Measurements from ENCODE around the gene NUDT8. TPM values are rescaled to one million over a fixed set of nuclear protein-coding genes. Genes with fewer than 3 reads are reported as not detected.

Gene NUDT8
- total RNA-seq, 4 donors from 2014 or later, result 1.9 to 4.8 (median 3.5) TPM

- Histone ChIP-seq H3K4me3 (peak overlapping the region; percentile 76 to 98 (median 94)), H3K4me1 (peaks cover 13 to 36% (median 25%) of the 10 kb centered on the region in 4 donors), H3K27ac (replicated peaks in 1 of 4) (peak overlapping the region; percentile 97 to 100 (median 98)), H3K36me3 (peaks cover 5 to 48% (median 41%) of the 10 kb centered on the region in 4 donors), H3K27me3 (no peaks in the 10 kb centered on the region), H3K9me3 (no peaks in the 10 kb centered on the region)
- WGBS, result 27% methylated on average over 21 of the region's 33 CpGs
- DNase-seq (ENCODE audit: extremely low spot score), result peak; percentile 94
- peak in 1 of 2 donors; percentile 36 for TF ChIP-seq POLR2AphosphoS5 (IDR thresholded peaks at IDR 0.05)
- TF ChIP-seq POLR2A (IDR thresholded peaks at IDR 0.05; ENCODE audit: low read depth), result no peak
- intact Hi-C loops (cut with DNase I), result no loop called here
These were observed 45.4 kb downstream of the NUDT8 start for GRCh38 chr11:67584205-67584880.

DNA sequence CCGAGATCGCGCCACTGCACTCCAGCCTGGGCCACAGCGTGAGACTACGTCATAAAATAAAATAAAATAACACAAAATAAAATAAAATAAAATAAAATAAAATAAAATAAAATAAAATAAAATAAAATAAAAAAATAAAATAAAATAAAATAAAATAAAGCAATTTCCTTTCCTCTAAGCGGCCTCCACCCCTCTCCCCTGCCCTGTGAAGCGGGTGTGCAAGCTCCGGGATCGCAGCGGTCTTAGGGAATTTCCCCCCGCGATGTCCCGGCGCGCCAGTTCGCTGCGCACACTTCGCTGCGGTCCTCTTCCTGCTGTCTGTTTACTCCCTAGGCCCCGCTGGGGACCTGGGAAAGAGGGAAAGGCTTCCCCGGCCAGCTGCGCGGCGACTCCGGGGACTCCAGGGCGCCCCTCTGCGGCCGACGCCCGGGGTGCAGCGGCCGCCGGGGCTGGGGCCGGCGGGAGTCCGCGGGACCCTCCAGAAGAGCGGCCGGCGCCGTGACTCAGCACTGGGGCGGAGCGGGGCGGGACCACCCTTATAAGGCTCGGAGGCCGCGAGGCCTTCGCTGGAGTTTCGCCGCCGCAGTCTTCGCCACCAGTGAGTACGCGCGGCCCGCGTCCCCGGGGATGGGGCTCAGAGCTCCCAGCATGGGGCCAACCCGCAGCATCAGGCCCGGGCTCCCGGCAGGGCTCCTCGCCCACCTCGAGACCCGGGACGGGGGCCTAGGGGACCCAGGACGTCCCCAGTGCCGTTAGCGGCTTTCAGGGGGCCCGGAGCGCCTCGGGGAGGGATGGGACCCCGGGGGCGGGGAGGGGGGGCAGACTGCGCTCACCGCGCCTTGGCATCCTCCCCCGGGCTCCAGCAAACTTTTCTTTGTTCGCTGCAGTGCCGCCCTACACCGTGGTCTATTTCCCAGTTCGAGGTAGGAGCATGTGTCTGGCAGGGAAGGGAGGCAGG lies 46.2 kb downstream of the NUDT8 start, which contains the start of gene GSTP1:
GSTP1 (plus strand) TSS at position 566 of the 958 bp plus-strand sequence; CDS start at position 598, 32 bp downstream.
- peak within 1 kb of the TSS; percentile 76 to 98 (median 94) for H3K4me3 ChIP-seq
- TF ChIP-seq CTCF (IDR thresholded peaks at IDR 0.05) (peak; percentile 81 to 93 (median 82)), EP300 (IDR thresholded peaks at IDR 0.05) (no peak), POLR2A (IDR thresholded peaks at IDR 0.05; ENCODE audit: low read depth) (peak; percentile 73), POLR2AphosphoS5 (IDR thresholded peaks at IDR 0.05) (peak; percentile 91 to 98)
- WGBS, result 3% methylated on average over 63 of the region's 81 CpGs
- peaks cover 13 to 36% (median 25%) of the 10 kb centered on the region in 4 donors for H3K4me1 ChIP-seq
- intact Hi-C loops (cut with DNase I), result no loop called here
- peak; percentile 96 for DNase-seq (ENCODE audit: extremely low spot score)
- no peaks in the 10 kb centered on the region for H3K9me3 ChIP-seq
- H3K27me3 ChIP-seq, result peaks cover 0 to under 1% (median 0%) of the 10 kb centered on the region in 4 donors
- H3K27ac ChIP-seq (replicated peaks in 1 of 4), result peak within 1 kb of the TSS; percentile 97 to 100 (median 98)
- peaks cover 5 to 40% (median 36%) of the 10 kb centered on the region in 4 donors for H3K36me3 ChIP-seq

- Histone ChIP-seq H3K27ac (replicated peaks in 1 of 4) (no peak overlapping the region), H3K9me3 (no peaks in the 10 kb centered on the region), H3K4me3 (no peak overlapping the region), H3K27me3 (peaks cover 0 to 16% (median 0%) of the 10 kb centered on the region in 4 donors), H3K36me3 (peaks cover 5 to 25% (median 22%) of the 10 kb centered on the region in 4 donors), H3K4me1 (peaks cover 13 to 36% (median 25%) of the 10 kb centered on the region in 4 donors)
- DNase-seq (ENCODE audit: extremely low spot score), result no peak
- TF ChIP-seq EP300 (IDR thresholded peaks at IDR 0.05), result no peak
- no peak for TF ChIP-seq CTCF (IDR thresholded peaks at IDR 0.05)
- TF ChIP-seq POLR2AphosphoS5 (IDR thresholded peaks at IDR 0.05), result no peak
- WGBS, result 70% methylated on average over 4 of the region's 4 CpGs
- intact Hi-C loops (cut with DNase I), result no loop called here
These were observed 47.7 kb downstream of the NUDT8 start for GRCh38 chr11:67582011-67582410.

- intact Hi-C loops (cut with DNase I), result no loop called here
- H3K4me1 ChIP-seq, result peaks cover 13 to 34% (median 25%) of the 10 kb centered on the region in 4 donors
- peaks cover 5 to 19% (median 17%) of the 10 kb centered on the region in 4 donors for H3K36me3 ChIP-seq
- no peak overlapping the region for H3K27ac ChIP-seq (replicated peaks in 1 of 4)
- H3K27me3 ChIP-seq, result peaks cover 0 to 21% (median 0%) of the 10 kb centered on the region in 4 donors
- no peak overlapping the region for H3K4me3 ChIP-seq
- H3K9me3 ChIP-seq, result no peaks in the 10 kb centered on the region
- WGBS, result 56% methylated on average over 11 of the region's 11 CpGs
- no peak for TF ChIP-seq CTCF (IDR thresholded peaks at IDR 0.05)
- no peak for TF ChIP-seq POLR2A (IDR thresholded peaks at IDR 0.05; ENCODE audit: low read depth)
- no peak for TF ChIP-seq EP300 (IDR thresholded peaks at IDR 0.05)
- TF ChIP-seq POLR2AphosphoS5 (IDR thresholded peaks at IDR 0.05), result no peak
- no peak for DNase-seq (ENCODE audit: extremely low spot score)
These were observed 48.3 kb downstream of the NUDT8 start for GRCh38 chr11:67581469-67581868.

Data from esophagus muscularis mucosa (tissue), 4 donors.